Activated CD4-positive, CD25-positive, alpha-beta regulatory T cell (primary cell): ENCODE measurements around the gene ZDHHC14.
"Not testable (repeated sequence)": the region's sequence is repeated elsewhere in the genome, so short reads cannot be mapped to it uniquely, and the experiment has no call there.

Experiments
- DNase-seq, 4 experiments: peaks; one replicate each; lab custom pipeline; 2025; lab: John Stamatoyannopoulos, UW

ZDHHC14 gene

GRCh38 chr6:157554747-157555146 is 173.8 kb downstream of the ZDHHC14 start:
- DNase-seq: no peak

GRCh38 chr6:157555455-157556143 is 174.6 kb downstream of the ZDHHC14 start:
- no peak for DNase-seq

GRCh38 chr6:157556144-157556645 is 175.2 kb downstream of the ZDHHC14 start:
- DNase-seq: no peak

GRCh38 chr6:157556671-157557430 is 175.9 kb downstream of the ZDHHC14 start:
- no peak for DNase-seq

GRCh38 chr6:157557559-157557958 is 176.6 kb downstream of the ZDHHC14 start:
- DNase-seq: no peak

- no peak for DNase-seq
These were observed 177.1 kb downstream of the ZDHHC14 start for GRCh38 chr6:157558049-157558448.

GRCh38 chr6:157558487-157559200 is 177.7 kb downstream of the ZDHHC14 start:
- DNase-seq: no peak

- no peak for DNase-seq
These were observed 178.3 kb downstream of the ZDHHC14 start for GRCh38 chr6:157559201-157559756.

GRCh38 chr6:157560063-157560462 is 179.1 kb downstream of the ZDHHC14 start:
- DNase-seq: not testable (repeated sequence)

- no peak for DNase-seq
These were observed 179.9 kb downstream of the ZDHHC14 start for GRCh38 chr6:157560691-157561413.

- DNase-seq: no peak
These were observed 180.4 kb downstream of the ZDHHC14 start for GRCh38 chr6:157561414-157561790.

- no peak for DNase-seq
These were observed 181.2 kb downstream of the ZDHHC14 start for GRCh38 chr6:157561929-157562810.

- DNase-seq: no peak
These were observed 182.0 kb downstream of the ZDHHC14 start for GRCh38 chr6:157562997-157563396.

- DNase-seq: no peak
These were observed 182.8 kb downstream of the ZDHHC14 start for GRCh38 chr6:157563611-157564284.

- no peak for DNase-seq
These were observed 187.7 kb downstream of the ZDHHC14 start for GRCh38 chr6:157568702-157569101.

- DNase-seq: no peak
These were observed 188.6 kb downstream of the ZDHHC14 start for GRCh38 chr6:157569543-157569942.

- DNase-seq: no peak
These were observed 189.1 kb downstream of the ZDHHC14 start for GRCh38 chr6:157570104-157570503.

- DNase-seq: no peak
These were observed 189.8 kb downstream of the ZDHHC14 start for GRCh38 chr6:157570752-157571151.

- DNase-seq: no peak
These were observed 190.3 kb downstream of the ZDHHC14 start for GRCh38 chr6:157571269-157571668.

- no peak for DNase-seq
These were observed 191.0 kb downstream of the ZDHHC14 start for GRCh38 chr6:157571950-157572349.
